ENCODE data around the gene GABARAPL2. TPM values are rescaled to one million over a fixed set of nuclear protein-coding genes. Genes with fewer than 3 reads are reported as not detected.

Gene GABARAPL2
- total and polyA plus RNA-seq, 2 donors (not counting 1 experiment from before 2014, with no cell fraction given): 73.0 to 84.9 TPM

DNA sequence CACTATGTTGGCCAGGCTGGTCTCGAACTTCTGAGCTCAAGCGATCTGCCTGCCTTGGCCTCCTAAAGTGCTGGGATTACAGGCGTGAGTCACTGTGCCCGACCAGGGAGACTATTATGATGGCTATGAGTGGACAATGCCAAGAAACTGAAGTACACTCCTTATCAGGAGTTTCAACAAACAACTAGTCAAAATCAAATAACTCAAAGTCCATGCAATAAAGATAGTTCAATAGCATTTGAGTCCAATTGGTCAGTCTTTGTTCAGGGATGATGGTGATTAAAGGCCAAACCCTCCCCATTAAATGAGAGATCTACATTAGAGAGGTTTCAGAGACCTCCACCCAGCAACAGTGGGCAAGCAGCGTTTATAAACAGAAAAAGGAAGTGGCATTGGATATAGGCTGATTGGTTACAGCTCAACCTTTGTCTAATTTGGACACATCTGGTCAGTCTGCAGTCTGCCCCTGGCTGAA lies 38.3 kb upstream of the GABARAPL2 start:
- Mint-ChIP-seq H3K27ac (no peak overlapping the region), H3K27me3 (peaks cover 3% of the 10 kb centered on the region), H3K4me1 (peaks cover 3% of the 10 kb centered on the region), H3K9me3 (ENCODE audit: insufficient read depth) (no peaks in the 10 kb centered on the region), H3K4me3 (no peak overlapping the region)
- Histone ChIP-seq H4K20me1 (ENCODE audit: control insufficient read depth, insufficient read depth, low read length, poor library complexity, severe bottlenecking) (no peaks in the 10 kb centered on the region), H3K27ac (ENCODE audit: low read length in 2 of 2) (no peak overlapping the region), H3K4me2 (replicated peaks; ENCODE audit: low read depth, low read length, poor library complexity, severe bottlenecking) (no peak overlapping the region), H3K27me3 (replicated peaks in 1 of 4; ENCODE audit: control extremely low read depth in 1 of 4, control insufficient read depth in 3 of 4, insufficient read depth in 4 of 4, low read length in 3 of 4) (no peaks in the 10 kb centered on the region), H3K36me3 (replicated peaks in 1 of 2; ENCODE audit: control extremely low read depth in 1 of 2, control insufficient read depth in 1 of 2, extremely low read depth in 1 of 2, insufficient read depth in 2 of 2, low read length in 1 of 2) (no peaks in the 10 kb centered on the region), H3K9ac (ENCODE audit: low read length) (no peak overlapping the region), H3K79me2 (ENCODE audit: control insufficient read depth, insufficient read depth, low read length) (no peaks in the 10 kb centered on the region), H2AFZ (ENCODE audit: insufficient read depth, low read depth, low read length, poor library complexity, severe bottlenecking) (no peak overlapping the region), H3K4me1 (ENCODE audit: control insufficient read depth in 2 of 2, insufficient read depth in 2 of 2, low read length in 2 of 2) (peaks cover 0 to 3% of the 10 kb centered on the region in 2 donors), H3K9me3 (ENCODE audit: control extremely low read depth in 1 of 3, control insufficient read depth in 2 of 3, insufficient read depth in 1 of 3, low read length in 2 of 3) (peaks cover 0 to 4% (median 0%) of the 10 kb centered on the region in 3 donors), H3K4me3 (ENCODE audit: control extremely low read depth in 1 of 5, extremely low read depth in 1 of 5, insufficient read depth in 1 of 5, low read depth in 2 of 5, low read length in 4 of 5) (no peak overlapping the region)
- CTCF ChIA-PET: no interaction called here
- ATAC-seq (ENCODE audit: low read depth): no peak
- no peak for DNase-seq
- 100% methylated on average over 1 of the region's 5 CpGs for WGBS (ENCODE audit: insufficient coverage)
- POLR2A ChIA-PET: no interaction called here
- no peak for TF ChIP-seq EZH2 (IDR thresholded peaks at IDR 0.05; ENCODE audit: borderline replicate concordance, insufficient read depth, low read depth, low read length, poor library complexity, severe bottlenecking)
- TF ChIP-seq, protein P1, sequence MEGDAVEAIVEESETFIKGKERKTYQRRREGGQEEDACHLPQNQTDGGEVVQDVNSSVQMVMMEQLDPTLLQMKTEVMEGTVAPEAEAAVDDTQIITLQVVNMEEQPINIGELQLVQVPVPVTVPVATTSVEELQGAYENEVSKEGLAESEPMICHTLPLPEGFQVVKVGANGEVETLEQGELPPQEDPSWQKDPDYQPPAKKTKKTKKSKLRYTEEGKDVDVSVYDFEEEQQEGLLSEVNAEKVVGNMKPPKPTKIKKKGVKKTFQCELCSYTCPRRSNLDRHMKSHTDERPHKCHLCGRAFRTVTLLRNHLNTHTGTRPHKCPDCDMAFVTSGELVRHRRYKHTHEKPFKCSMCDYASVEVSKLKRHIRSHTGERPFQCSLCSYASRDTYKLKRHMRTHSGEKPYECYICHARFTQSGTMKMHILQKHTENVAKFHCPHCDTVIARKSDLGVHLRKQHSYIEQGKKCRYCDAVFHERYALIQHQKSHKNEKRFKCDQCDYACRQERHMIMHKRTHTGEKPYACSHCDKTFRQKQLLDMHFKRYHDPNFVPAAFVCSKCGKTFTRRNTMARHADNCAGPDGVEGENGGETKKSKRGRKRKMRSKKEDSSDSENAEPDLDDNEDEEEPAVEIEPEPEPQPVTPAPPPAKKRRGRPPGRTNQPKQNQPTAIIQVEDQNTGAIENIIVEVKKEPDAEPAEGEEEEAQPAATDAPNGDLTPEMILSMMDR (IDR thresholded peaks at IDR 0.05): no peak
- intact Hi-C loops (cut with micrococcal nuclease): no loop called here

DNA sequence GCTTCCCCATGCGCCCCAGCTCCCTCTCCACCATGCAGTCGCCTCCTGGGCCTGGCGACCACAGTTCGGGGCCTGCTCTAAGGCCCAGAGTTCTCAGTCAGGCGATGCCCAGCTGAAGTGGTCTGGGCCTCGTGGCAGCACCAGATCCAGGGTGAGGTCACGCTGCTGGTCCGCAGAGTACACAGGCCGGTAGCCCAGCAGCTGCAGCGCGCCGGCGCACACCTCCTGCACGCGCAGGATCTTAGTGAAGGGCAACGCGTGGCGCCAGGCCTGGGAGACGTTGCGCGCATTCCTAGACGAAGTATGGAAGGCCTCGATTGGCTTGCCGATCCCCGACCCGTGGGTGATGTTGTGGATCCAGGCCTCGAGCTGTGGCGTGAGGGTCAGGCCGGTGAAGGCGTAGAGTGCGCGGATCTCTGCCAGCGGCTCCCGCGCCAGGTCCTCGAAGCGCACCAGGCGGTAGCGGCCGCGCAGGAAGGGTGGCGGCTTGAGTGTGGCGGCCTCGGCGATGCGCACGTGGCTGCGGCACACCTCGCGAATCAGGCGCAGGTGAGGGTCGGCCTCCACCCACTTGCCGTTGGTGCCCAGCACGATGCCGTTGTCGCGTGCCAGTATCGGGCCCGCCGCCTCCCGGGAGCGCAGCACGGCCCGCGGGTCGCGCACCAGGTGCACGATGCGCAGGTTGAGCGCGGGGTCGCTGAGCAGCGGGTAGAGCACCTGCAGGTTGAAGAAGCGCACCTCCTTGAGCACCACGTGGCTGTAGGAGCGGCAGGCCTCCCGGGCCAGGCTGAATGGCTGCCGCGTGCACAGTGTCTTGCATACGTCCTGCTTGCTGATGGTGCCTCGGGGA lies 36.9 kb upstream of the GABARAPL2 start:
- Mint-ChIP-seq H3K9me3 (ENCODE audit: insufficient read depth) (no peaks in the 10 kb centered on the region), H3K4me1 (peaks cover 3% of the 10 kb centered on the region), H3K27me3 (peaks cover 3% of the 10 kb centered on the region), H3K4me3 (no peak overlapping the region), H3K27ac (no peak overlapping the region)
- no peak overlapping the region for H3K4me2 ChIP-seq (replicated peaks; ENCODE audit: low read depth, low read length, poor library complexity, severe bottlenecking)
- DNase-seq (no peak), ATAC-seq (ENCODE audit: low read depth) (no peak)
- no peaks in the 10 kb centered on the region for H3K36me3 ChIP-seq (replicated peaks in 1 of 2; ENCODE audit: control extremely low read depth in 1 of 2, control insufficient read depth in 1 of 2, extremely low read depth in 1 of 2, insufficient read depth in 2 of 2, low read length in 1 of 2)
- no peaks in the 10 kb centered on the region for H3K79me2 ChIP-seq (ENCODE audit: control insufficient read depth, insufficient read depth, low read length)
- CTCF ChIA-PET: no interaction called here
- H3K27ac ChIP-seq (ENCODE audit: low read length in 2 of 2): no peak overlapping the region
- H3K4me3 ChIP-seq (ENCODE audit: control extremely low read depth in 1 of 5, extremely low read depth in 1 of 5, insufficient read depth in 1 of 5, low read depth in 2 of 5, low read length in 4 of 5): no peak overlapping the region
- H2AFZ ChIP-seq (ENCODE audit: insufficient read depth, low read depth, low read length, poor library complexity, severe bottlenecking): no peak overlapping the region
- no peaks in the 10 kb centered on the region for H3K27me3 ChIP-seq (replicated peaks in 1 of 4; ENCODE audit: control extremely low read depth in 1 of 4, control insufficient read depth in 3 of 4, insufficient read depth in 4 of 4, low read length in 3 of 4)
- 96% methylated on average over 81 of the region's 81 CpGs for whole genome bisulfite sequencing (ENCODE audit: insufficient coverage)
- H3K9me3 ChIP-seq (ENCODE audit: control extremely low read depth in 1 of 3, control insufficient read depth in 2 of 3, insufficient read depth in 1 of 3, low read length in 2 of 3): peaks cover 0 to 4% (median 0%) of the 10 kb centered on the region in 3 donors
- TF ChIP-seq EZH2 (IDR thresholded peaks at IDR 0.05; ENCODE audit: borderline replicate concordance, insufficient read depth, low read depth, low read length, poor library complexity, severe bottlenecking): no peak
- TF ChIP-seq, protein P1 (IDR thresholded peaks at IDR 0.05): no peak
- H4K20me1 ChIP-seq (ENCODE audit: control insufficient read depth, insufficient read depth, low read length, poor library complexity, severe bottlenecking): no peaks in the 10 kb centered on the region
- POLR2A ChIA-PET: no interaction called here
- H3K9ac ChIP-seq (ENCODE audit: low read length): no peak overlapping the region
- peaks cover 0 to 3% of the 10 kb centered on the region in 2 donors for H3K4me1 ChIP-seq (ENCODE audit: control insufficient read depth in 2 of 2, insufficient read depth in 2 of 2, low read length in 2 of 2)
- intact Hi-C loops (cut with micrococcal nuclease): no loop called here
